Keratinocyte (primary cell): ENCODE data around the gene CD34.

Experiments used
- EZH2 ChIP-seq: IDR thresholded peaks from one replicate; pipeline ENCODE4 v1.6.1; 2012; ENCODE audit warnings: inconsistent platforms, mild to moderate bottlenecking, low read length, moderate library complexity
- TF ChIP-seq, protein P1 (sequence below), 3 experiments: IDR thresholded peaks in 1 of 3; conservative IDR thresholded peaks in 1 of 3; optimal IDR thresholded peaks in 1 of 3; 2 replicates in 2 of 3; 3 replicates in 1 of 3; pipeline versions ENCODE3 to v1.5.1; 2011; ENCODE audit warnings: low read length in 3 of 3, mild to moderate bottlenecking in 3 of 3, moderate library complexity in 2 of 3, control low read depth in 1 of 3, inconsistent platforms in 1 of 3; ENCODE audit not compliant: insufficient read depth in 2 of 3; ENCODE audit errors: extremely low read depth in 1 of 3

DNA sequence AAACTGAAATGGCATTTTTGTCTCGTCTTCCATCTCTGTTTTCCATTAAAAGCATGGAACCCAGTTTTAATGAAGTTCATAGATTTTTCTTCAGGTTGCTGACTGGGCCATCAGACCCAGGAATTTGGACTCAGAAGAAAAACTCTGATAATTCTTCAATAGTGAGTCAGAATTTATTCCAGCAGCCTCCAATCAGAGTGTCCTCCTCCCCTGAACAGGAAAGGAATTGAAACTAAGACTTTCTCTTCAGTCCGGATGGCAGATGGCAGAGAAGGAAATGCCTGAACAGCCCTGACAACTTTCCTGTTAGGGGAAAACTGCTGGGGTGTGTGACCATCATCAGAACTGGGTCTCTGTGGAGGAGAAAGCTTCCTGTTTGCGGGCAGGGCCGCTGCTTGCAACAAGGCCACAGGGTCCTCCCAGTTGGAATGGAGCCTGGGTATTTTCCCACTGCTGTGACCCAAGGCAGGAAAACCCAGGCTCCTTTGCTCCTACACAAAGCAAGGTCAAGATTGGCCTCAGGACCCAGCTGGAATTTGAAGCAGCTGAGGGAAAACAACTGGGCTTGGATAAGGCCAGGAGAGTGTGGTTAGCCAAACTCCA lies 20.7 kb downstream of the CD34 start:
- TF ChIP-seq, protein P1, sequence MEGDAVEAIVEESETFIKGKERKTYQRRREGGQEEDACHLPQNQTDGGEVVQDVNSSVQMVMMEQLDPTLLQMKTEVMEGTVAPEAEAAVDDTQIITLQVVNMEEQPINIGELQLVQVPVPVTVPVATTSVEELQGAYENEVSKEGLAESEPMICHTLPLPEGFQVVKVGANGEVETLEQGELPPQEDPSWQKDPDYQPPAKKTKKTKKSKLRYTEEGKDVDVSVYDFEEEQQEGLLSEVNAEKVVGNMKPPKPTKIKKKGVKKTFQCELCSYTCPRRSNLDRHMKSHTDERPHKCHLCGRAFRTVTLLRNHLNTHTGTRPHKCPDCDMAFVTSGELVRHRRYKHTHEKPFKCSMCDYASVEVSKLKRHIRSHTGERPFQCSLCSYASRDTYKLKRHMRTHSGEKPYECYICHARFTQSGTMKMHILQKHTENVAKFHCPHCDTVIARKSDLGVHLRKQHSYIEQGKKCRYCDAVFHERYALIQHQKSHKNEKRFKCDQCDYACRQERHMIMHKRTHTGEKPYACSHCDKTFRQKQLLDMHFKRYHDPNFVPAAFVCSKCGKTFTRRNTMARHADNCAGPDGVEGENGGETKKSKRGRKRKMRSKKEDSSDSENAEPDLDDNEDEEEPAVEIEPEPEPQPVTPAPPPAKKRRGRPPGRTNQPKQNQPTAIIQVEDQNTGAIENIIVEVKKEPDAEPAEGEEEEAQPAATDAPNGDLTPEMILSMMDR (optimal IDR thresholded peaks at IDR 0.05 in 1 of 3, IDR thresholded peaks at IDR 0.05 in 1 of 3, conservative IDR thresholded peaks at IDR 0.05 in 1 of 3; ENCODE audit: extremely low read depth in 1 of 3, insufficient read depth in 2 of 3, low read length in 3 of 3), result no peak
- TF ChIP-seq EZH2, result no peak
